H1 (cell line): ENCODE data around the gene IZUMO4. TPM values are rescaled to one million over a fixed set of nuclear protein-coding genes. Genes with fewer than 3 reads are reported as not detected.
"Not testable (repeated sequence)": the region's sequence is repeated elsewhere in the genome, so short reads cannot be mapped to it uniquely, and the experiment has no call there.

Source experiments
- CTCF ChIA-PET: fragments of 300-600 bp; sonication (Branson Sonifier 250); formaldehyde crosslinking; loops from one replicate; lab custom pipeline; 2021; ENCODE audit not compliant: partially characterized antibody; lab: Charles Lee
- POLR2A ChIA-PET: fragments of 300-600 bp; sonication (Branson Sonifier 250); formaldehyde crosslinking; loops from one replicate; lab custom pipeline; 2021; ENCODE audit warnings: inconsistent platforms; ENCODE audit not compliant: partially characterized antibody; lab: Charles Lee
- DNase-seq, 2 experiments: peaks; one replicate each; pipeline versions ENCODE4 v3.0.0 to v3.0.0-alpha.2; 2010 to 2022; ENCODE audit warnings: low spot score in 2 of 2, low read depth in 1 of 2, mixed read lengths in 1 of 2
- FAIRE-seq: peaks from 2 replicates; lab custom pipeline; 2011; peaks lifted over from hg19 to GRCh38; lab: Jason Lieb, UNC
- H2AFZ ChIP-seq: 2 replicates; pipeline ENCODE4 v1.8.1; 2012; ENCODE audit warnings: low read length, inconsistent platforms
- H2AK5ac ChIP-seq: 2 replicates; pipeline ENCODE4 v1.6.1; 2013; ENCODE audit warnings: low read depth, low read length
- H2BK120ac ChIP-seq: replicated peaks from 2 replicates; pipeline ENCODE3; 2013; ENCODE audit warnings: low read depth, low read length, inconsistent platforms
- H2BK12ac ChIP-seq: 2 replicates; pipeline ENCODE4 v1.6.1; 2013; ENCODE audit warnings: low read depth, low read length
- H2BK15ac ChIP-seq: 2 replicates; pipeline ENCODE4 v1.6.1; 2013; ENCODE audit warnings: low read length
- H2BK20ac ChIP-seq: 2 replicates; pipeline ENCODE4 v1.6.1; 2013; ENCODE audit warnings: low read length
- H2BK5ac ChIP-seq: 2 replicates; pipeline ENCODE4 v1.6.1; 2013; ENCODE audit warnings: low read depth, low read length
- H3K14ac ChIP-seq: 2 replicates; pipeline ENCODE4 v1.6.1; 2013; ENCODE audit warnings: inconsistent platforms; ENCODE audit not compliant: insufficient read length
- H3K18ac ChIP-seq: 2 replicates; pipeline ENCODE4 v1.6.1; 2013; ENCODE audit warnings: low read length; ENCODE audit errors: extremely low read depth
- H3K23ac ChIP-seq: 2 replicates; pipeline ENCODE4 v1.6.1; 2013; ENCODE audit warnings: inconsistent platforms; ENCODE audit not compliant: insufficient read length
- H3K23me2 ChIP-seq: 2 replicates; pipeline ENCODE4 v1.6.1; 2013; ENCODE audit warnings: low read depth, low read length
- H3K27ac ChIP-seq: 2 replicates; pipeline ENCODE4 v1.6.1; 2011; ENCODE audit warnings: low read depth, low read length, inconsistent platforms
- H3K27me3 ChIP-seq, 4 experiments: replicated peaks in 1 of 4; 1 replicate in 1 of 4; 2 replicates in 3 of 4; pipeline versions ENCODE4 v1.6.1 to v1.8.1; 2011 to 2013; ENCODE audit warnings: low read length in 3 of 4, mild to moderate bottlenecking in 3 of 4, inconsistent platforms in 2 of 4, mixed read lengths in 2 of 4, moderate library complexity in 1 of 4; ENCODE audit not compliant: control insufficient read depth in 3 of 4, insufficient read depth in 3 of 4; ENCODE audit errors: extremely low read depth in 1 of 4
- H3K36me3 ChIP-seq, 4 experiments: 2 replicates each; pipeline versions ENCODE4 v1.6.1 to v1.8.1; 2011 to 2013; ENCODE audit warnings: mild to moderate bottlenecking in 4 of 4, low read length in 3 of 4, moderate library complexity in 2 of 4, control low read depth in 1 of 4, inconsistent platforms in 1 of 4; ENCODE audit not compliant: insufficient read depth in 4 of 4, control insufficient read depth in 2 of 4
- H3K4ac ChIP-seq: replicated peaks from 2 replicates; pipeline ENCODE3; 2013; ENCODE audit warnings: low read length, low read depth, mixed read lengths, inconsistent platforms; ENCODE audit not compliant: insufficient read length
- H3K4me1 ChIP-seq, 4 experiments: replicated peaks in 1 of 4; 1 replicate in 1 of 4; 2 replicates in 3 of 4; pipeline versions ENCODE4 v1.6.1 to v1.8.1; 2011 to 2013; ENCODE audit warnings: low read length in 3 of 4, inconsistent platforms in 2 of 4, mixed read lengths in 1 of 4; ENCODE audit not compliant: insufficient read depth in 4 of 4, control insufficient read depth in 3 of 4
- H3K4me2 ChIP-seq, 2 experiments: 2 replicates each; pipeline versions ENCODE4 v1.6.1 to v1.8.1; 2011 to 2013; ENCODE audit warnings: low read depth in 2 of 2, low read length in 2 of 2, control low read depth in 1 of 2, inconsistent platforms in 1 of 2, mild to moderate bottlenecking in 1 of 2; ENCODE audit not compliant: insufficient read depth in 1 of 2
- H3K4me3 ChIP-seq, 4 experiments: fragments of 200-600, 300-600 bp in 1 of 4; sonication (generic), shearing (Covaris generic), sonication (Bioruptor Twin) in 1 of 4; 2 replicates each; pipeline versions ENCODE4 v1.5.1 to v1.8.1; 2011 to 2016; ENCODE audit warnings: low read length in 4 of 4, low read depth in 3 of 4, control low read depth in 2 of 4, inconsistent platforms in 2 of 4, mild to moderate bottlenecking in 2 of 4, mixed read lengths in 1 of 4, moderate library complexity in 1 of 4; ENCODE audit not compliant: insufficient read depth in 2 of 4; ENCODE audit errors: extremely low read depth in 1 of 4
- H3K56ac ChIP-seq: replicated peaks from 2 replicates; pipeline ENCODE3; 2013; ENCODE audit warnings: low read depth, mild to moderate bottlenecking, mixed read lengths, low read length, inconsistent platforms; ENCODE audit not compliant: insufficient read length
- H3K79me1 ChIP-seq: 2 replicates; pipeline ENCODE4 v1.6.1; 2013; ENCODE audit warnings: low read depth, low read length, control low read depth
- H3K79me2 ChIP-seq, 2 experiments: 2 replicates each; pipeline versions ENCODE4 v1.6.1 to v1.8.1; 2012 to 2013; ENCODE audit warnings: low read length in 2 of 2, mild to moderate bottlenecking in 2 of 2, inconsistent platforms in 1 of 2; ENCODE audit not compliant: insufficient read depth in 2 of 2, control insufficient read depth in 1 of 2
- H3K9ac ChIP-seq, 4 experiments: replicated peaks in 1 of 4; 1 replicate in 1 of 4; 2 replicates in 3 of 4; pipeline versions ENCODE4 v1.6.1 to v1.8.1; 2011 to 2013; ENCODE audit warnings: low read depth in 3 of 4, low read length in 3 of 4, control low read depth in 2 of 4, mild to moderate bottlenecking in 2 of 4, moderate library complexity in 2 of 4, inconsistent platforms in 1 of 4; ENCODE audit errors: extremely low read depth in 1 of 4
- H3K9me3 ChIP-seq, 2 experiments: 2 replicates each; pipeline versions ENCODE4 v1.6.1 to v1.8.1; 2012 to 2013; ENCODE audit warnings: mild to moderate bottlenecking in 2 of 2, moderate library complexity in 2 of 2, control low read depth in 1 of 2, inconsistent platforms in 1 of 2, low read depth in 1 of 2, low read length in 1 of 2, mixed read lengths in 1 of 2; ENCODE audit not compliant: insufficient read depth in 2 of 2
- H4K20me1 ChIP-seq, 2 experiments: replicated peaks in 1 of 2; 2 replicates each; pipeline versions ENCODE3 to v1.8.1; 2011 to 2013; ENCODE audit warnings: inconsistent platforms in 2 of 2, low read length in 2 of 2, mild to moderate bottlenecking in 1 of 2; ENCODE audit not compliant: insufficient read depth in 2 of 2, control insufficient read depth in 1 of 2
- H4K5ac ChIP-seq: 2 replicates; pipeline ENCODE4 v1.6.1; 2013; ENCODE audit warnings: low read length, low read depth, mixed read lengths, inconsistent platforms; ENCODE audit not compliant: insufficient read length
- H4K8ac ChIP-seq: 2 replicates; pipeline ENCODE4 v1.8.0; 2013; ENCODE audit warnings: mild to moderate bottlenecking, moderate library complexity, low read length, inconsistent platforms; ENCODE audit not compliant: insufficient read depth; ENCODE audit errors: extremely low read depth
- H4K91ac ChIP-seq: replicated peaks from 2 replicates; pipeline ENCODE3; 2013; ENCODE audit warnings: low read length, mixed read lengths, inconsistent platforms; ENCODE audit not compliant: insufficient read length
- ASH2L ChIP-seq: fragments of 200-600, 300-600 bp; sonication (generic); IDR thresholded peaks from one replicate; pipeline ENCODE4 v1.7.1; 2017; ENCODE audit warnings: low read length
- CREB1 ChIP-seq: IDR thresholded peaks from 2 replicates; pipeline ENCODE4 v1.6.1; 2012; ENCODE audit warnings: inconsistent platforms
- GABPA ChIP-seq: IDR thresholded peaks from 2 replicates; pipeline ENCODE4 v1.6.1; 2011; ENCODE audit warnings: mild to moderate bottlenecking, low read length, moderate library complexity, borderline replicate concordance; ENCODE audit not compliant: insufficient read depth
- SP4 ChIP-seq: IDR thresholded peaks from 2 replicates; pipeline ENCODE4 v1.6.1; 2012; ENCODE audit warnings: low read length, inconsistent platforms
- WGBS, 2 experiments: shearing (Covaris generic) in 1 of 2; methylation state at CpG; one replicate each; pipeline versions ENCODE4 v1.1.6 to v1.1.7; 2013 to 2015; ENCODE audit warnings: low lambda C conversion rate in 2 of 2, mixed read lengths in 2 of 2, inconsistent platforms in 1 of 2, low coverage in 1 of 2, missing lambda C conversion rate in 1 of 2; ENCODE audit not compliant: insufficient replicate concordance in 2 of 2, insufficient coverage in 1 of 2, insufficient read length in 1 of 2; ENCODE audit errors: extremely low coverage in 1 of 2, missing lambda C conversion rate in 1 of 2; 5-methylcytosine and 5-hydroxymethylcytosine counted together
- polyA plus RNA-seq, 7 experiments: library from polyadenylated mRNA; depleted of rRNA in 3 of 7; stranded (reverse) in 5 of 7; unstranded in 2 of 7; fragments of >200 nt in 5 of 7; fragments of 200-250 nt in 2 of 7; gene quantifications; 1 replicate in 5 of 7; 2 replicates in 1 of 7; 4 replicates in 1 of 7; pipeline versions ENCODE4 v1.2.1 to v1.2.3, GENCODE V29; 2011 to 2013; ENCODE audit warnings: missing spikeins in 2 of 7, mixed read lengths in 2 of 7
- total RNA-seq: library from RNA; stranded (reverse); fragmentation: NEBNext Ultra II Directional; extraction: Animal tissue kit (Norgen Biotek cat#: 25700); gene quantifications from 2 replicates; pipeline ENCODE4 v1.2.1, GENCODE V29; 2021

IZUMO4 gene
- total and polyA plus RNA-seq, 2 of the 8 experiments (the other 6 are each of a cell fraction or from before 2014, with no cell fraction given): 1.8 to 1.9 TPM

DNA sequence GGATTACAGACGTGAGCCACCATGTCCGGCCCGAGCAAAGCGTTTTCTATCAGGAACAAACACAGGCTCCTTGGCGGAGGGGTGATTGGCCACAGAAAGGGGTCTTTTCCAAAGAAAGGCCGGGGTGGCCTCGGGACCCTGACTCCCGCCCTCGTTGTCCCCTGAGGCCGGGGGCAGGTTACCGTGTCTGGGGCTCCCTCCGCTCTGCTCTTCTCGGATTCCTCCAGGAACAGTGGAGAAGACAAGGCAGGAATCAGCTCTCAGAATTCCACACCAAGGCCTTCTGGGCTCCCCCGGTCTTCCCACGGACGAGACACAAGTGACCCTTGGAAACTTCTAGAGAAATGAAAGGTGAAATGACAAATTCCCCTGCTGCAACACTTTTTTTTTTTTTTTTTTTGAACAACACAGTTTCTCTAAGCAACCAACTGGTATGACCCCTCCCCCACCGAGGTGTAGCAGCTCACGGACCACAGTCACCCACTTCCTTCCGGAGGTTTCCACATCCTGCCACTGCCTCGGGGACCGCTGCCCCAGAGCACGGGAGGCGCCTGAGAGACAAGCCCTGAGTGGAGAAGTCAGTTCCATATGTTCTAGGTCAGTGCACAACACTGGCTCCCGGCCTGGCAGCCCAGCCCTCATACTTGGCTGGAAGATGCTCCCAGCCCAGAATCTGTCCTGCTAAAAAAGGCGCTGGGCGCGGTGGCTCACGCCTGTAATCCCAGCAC lies 11.6 kb upstream of the IZUMO4 start (continued):
- TF ChIP-seq CREB1 (no peak), SP4 (no peak), ASH2L (no peak), GABPA (no peak)
- TF ChIP-seq, all 59 proteins: peak for 0

GRCh38 chr19:2086695-2087620 lies 9.8 kb upstream of the IZUMO4 start:
- not testable (repeated sequence) for H3K14ac ChIP-seq, H3K4me2 ChIP-seq, H3K9me3 ChIP-seq, H4K91ac ChIP-seq, H3K9ac ChIP-seq, FAIRE-seq, H3K56ac ChIP-seq, DNase-seq, H2BK12ac ChIP-seq, H3K36me3 ChIP-seq, H3K79me2 ChIP-seq, H2BK120ac ChIP-seq, H3K23ac ChIP-seq, H3K4me1 ChIP-seq, H4K20me1 ChIP-seq, H2AFZ ChIP-seq, H4K8ac ChIP-seq, H2BK20ac ChIP-seq, H3K23me2 ChIP-seq, H3K18ac ChIP-seq, H4K5ac ChIP-seq, H2AK5ac ChIP-seq, H3K4ac ChIP-seq, H3K27me3 ChIP-seq, H3K79me1 ChIP-seq, H2BK5ac ChIP-seq, H3K4me3 ChIP-seq, H3K27ac ChIP-seq, H2BK15ac ChIP-seq
- ChIA-PET CTCF (interaction anchor here (0.6 to 1.7 kb wide), 5 partner anchors 9 to 92 kb away, joined by 3 to 5 read pairs (median 4); no protein-coding TSS in a partner anchor), POLR2A (interaction anchor here (2.6 kb wide), 1 partner anchor 35 kb away, joined by 14 read pairs; no protein-coding TSS in a partner anchor)
- 94% methylated on average over 13 of the region's 13 CpGs; no CpG with 5 or more reads in 1 of the 2 experiments for WGBS, 2 experiments
